Activated CD4-positive, alpha-beta memory T cell treated with anti-CD3 and anti-CD28 coated beads for 36 hours (primary cell): Measurements from ENCODE around the gene SMYD3. TPM values are rescaled to one million over a fixed set of nuclear protein-coding genes. Genes with fewer than 3 reads are reported as not detected.

Experiments
- CTCF ChIA-PET: fragments of 350-600 bp; sonication (Branson Sonifier 250); formaldehyde crosslinking; loops from one replicate; lab custom pipeline; 2021; ENCODE audit warnings: antibody characterized with exemption, inconsistent platforms; lab: Charles Lee
- POLR2A ChIA-PET: fragments of 350-600 bp; sonication (Branson Sonifier 250); formaldehyde crosslinking; loops from one replicate; lab custom pipeline; 2021; ENCODE audit warnings: antibody characterized with exemption; lab: Charles Lee
- DNase-seq: peaks from one replicate; pipeline ENCODE4 v3.0.0-alpha.2; 2020
- H3K27ac Mint-ChIP-seq: one replicate; pipeline ENCODE4 v1.8.0; 2021; ENCODE audit warnings: mixed read lengths
- H3K27me3 Mint-ChIP-seq: one replicate; pipeline ENCODE4 v1.8.0; 2021; ENCODE audit warnings: mixed read lengths
- H3K36me3 Mint-ChIP-seq: one replicate; pipeline ENCODE4 v1.8.0; 2021; ENCODE audit warnings: mixed read lengths
- H3K4me1 Mint-ChIP-seq: one replicate; pipeline ENCODE4 v1.8.0; 2021; ENCODE audit warnings: low read depth, mixed read lengths
- H3K4me3 Mint-ChIP-seq: one replicate; pipeline ENCODE4 v1.8.0; 2021; ENCODE audit warnings: mild to moderate bottlenecking, mixed read lengths
- H3K9me3 Mint-ChIP-seq: one replicate; pipeline ENCODE4 v1.8.0; 2021; ENCODE audit warnings: mixed read lengths
- intact Hi-C: fragments of 100-400 bp; cut with micrococcal nuclease; formaldehyde crosslinking; loops from one replicate; pipeline ENCODE4 v1.15.1; 2023
- total RNA-seq, 2 experiments: library from RNA; stranded (reverse); gene quantifications; one replicate each; pipeline ENCODE4 v1.2.3, GENCODE V29; 2021

Gene SMYD3
- total RNA-seq, 2 experiments from 2014 or later, result 16.6 to 20.2 TPM

- Mint-ChIP-seq H3K9me3 (no peaks in the 10 kb centered on the region), H3K27ac (no peak overlapping the region)
These were observed 18.4 kb downstream of the SMYD3 start for GRCh38 chr1:246488674-246489073.

GRCh38 chr1:246483569-246483933 is 23.5 kb downstream of the SMYD3 start:
- Mint-ChIP-seq H3K36me3 (no peaks in the 10 kb centered on the region), H3K27ac (no peak overlapping the region), H3K4me3 (no peak overlapping the region), H3K9me3 (no peaks in the 10 kb centered on the region), H3K4me1 (peaks cover 24% of the 10 kb centered on the region), H3K27me3 (no peaks in the 10 kb centered on the region)
- no peak for DNase-seq
- intact Hi-C loops, result no loop called here
- CTCF ChIA-PET, result interaction anchor here (0.9 to 1.5 kb wide), 2 partner anchors 8 to 206 kb away, joined by 3 read pairs; no protein-coding TSS in a partner anchor
- POLR2A ChIA-PET, result no interaction called here

More at GRCh38 chr1:246488674-246489073, 18.4 kb downstream of the SMYD3 start:
- DNase-seq, result no peak
- no peak overlapping the region for H3K4me3 Mint-ChIP-seq
- CTCF ChIA-PET, result interaction anchor here (1.6 kb wide), 1 partner anchor 9 kb away, joined by 5 read pairs; no protein-coding TSS in a partner anchor
- H3K27me3 Mint-ChIP-seq, result no peaks in the 10 kb centered on the region
- POLR2A ChIA-PET, result no interaction called here
- peaks cover 8% of the 10 kb centered on the region for H3K4me1 Mint-ChIP-seq
- H3K36me3 Mint-ChIP-seq, result no peaks in the 10 kb centered on the region
- intact Hi-C loops, result no loop called here

GRCh38 chr1:246482805-246483568 is 24.1 kb downstream of the SMYD3 start:
- ChIA-PET CTCF (interaction anchor here (0.9 to 1.5 kb wide), 2 partner anchors 9 to 206 kb away, joined by 3 read pairs; no protein-coding TSS in a partner anchor), POLR2A (no interaction called here)
- H3K4me1 Mint-ChIP-seq, result peaks cover 25% of the 10 kb centered on the region
- H3K4me3 Mint-ChIP-seq, result no peak overlapping the region
- no peaks in the 10 kb centered on the region for H3K9me3 Mint-ChIP-seq
- intact Hi-C loops, result no loop called here
- no peak for DNase-seq
- H3K27ac Mint-ChIP-seq, result no peak overlapping the region
- H3K36me3 Mint-ChIP-seq, result no peaks in the 10 kb centered on the region
- no peaks in the 10 kb centered on the region for H3K27me3 Mint-ChIP-seq

- CTCF ChIA-PET, result no interaction called here
These were observed 28.0 kb downstream of the SMYD3 start for GRCh38 chr1:246479061-246479460.

GRCh38 chr1:246477634-246478033 is 29.4 kb downstream of the SMYD3 start:
- no peak for DNase-seq

More at GRCh38 chr1:246479061-246479460, 28.0 kb downstream of the SMYD3 start:
- H3K4me3 Mint-ChIP-seq, result no peak overlapping the region
- intact Hi-C loops, result no loop called here
- no peak for DNase-seq
- POLR2A ChIA-PET, result no interaction called here
- H3K27ac Mint-ChIP-seq, result no peak overlapping the region
- H3K4me1 Mint-ChIP-seq, result peaks cover 38% of the 10 kb centered on the region
- no peaks in the 10 kb centered on the region for H3K27me3 Mint-ChIP-seq
- H3K36me3 Mint-ChIP-seq, result no peaks in the 10 kb centered on the region
- no peaks in the 10 kb centered on the region for H3K9me3 Mint-ChIP-seq

GRCh38 chr1:246476771-246477170 is 30.3 kb downstream of the SMYD3 start:
- Mint-ChIP-seq H3K36me3 (no peaks in the 10 kb centered on the region), H3K9me3 (no peaks in the 10 kb centered on the region), H3K27ac (no peak overlapping the region), H3K4me3 (no peak overlapping the region), H3K4me1 (peaks cover 22% of the 10 kb centered on the region), H3K27me3 (no peaks in the 10 kb centered on the region)
- CTCF ChIA-PET, result interaction anchor here (0.6 to 1.2 kb wide), 3 partner anchors 28 to 247 kb away, joined by 3 read pairs; partner anchors contain the start of gene SCCPDH
- no peak for DNase-seq
- intact Hi-C loops, result loop anchor here (1.0 to 2.0 kb wide), 3 partner anchors 20 to 146 kb away; no protein-coding TSS in a partner anchor
- POLR2A ChIA-PET, result no interaction called here

More at GRCh38 chr1:246477634-246478033, 29.4 kb downstream of the SMYD3 start:
- CTCF ChIA-PET, result interaction anchor here (0.6 to 1.2 kb wide), 2 partner anchors 28 to 140 kb away, joined by 3 read pairs; no protein-coding TSS in a partner anchor
- no peaks in the 10 kb centered on the region for H3K36me3 Mint-ChIP-seq
- POLR2A ChIA-PET, result no interaction called here
- H3K27ac Mint-ChIP-seq, result no peak overlapping the region
- intact Hi-C loops, result loop anchor here (2.0 kb wide), 2 partner anchors 19 to 147 kb away; no protein-coding TSS in a partner anchor
- H3K9me3 Mint-ChIP-seq, result no peaks in the 10 kb centered on the region
- H3K27me3 Mint-ChIP-seq, result no peaks in the 10 kb centered on the region
- no peak overlapping the region for H3K4me3 Mint-ChIP-seq
- H3K4me1 Mint-ChIP-seq, result peaks cover 26% of the 10 kb centered on the region

- intact Hi-C loops, result no loop called here
- ChIA-PET CTCF (no interaction called here), POLR2A (no interaction called here)
- H3K36me3 Mint-ChIP-seq, result no peaks in the 10 kb centered on the region
- no peak for DNase-seq
- no peaks in the 10 kb centered on the region for H3K27me3 Mint-ChIP-seq
- no peaks in the 10 kb centered on the region for H3K9me3 Mint-ChIP-seq
- H3K4me3 Mint-ChIP-seq, result no peak overlapping the region
- no peak overlapping the region for H3K27ac Mint-ChIP-seq
- H3K4me1 Mint-ChIP-seq, result peaks cover 6% of the 10 kb centered on the region
These were observed 35.4 kb downstream of the SMYD3 start for GRCh38 chr1:246471688-246472087.

- ChIA-PET CTCF (no interaction called here), POLR2A (no interaction called here)
- DNase-seq, result no peak
- H3K4me1 Mint-ChIP-seq, result no peaks in the 10 kb centered on the region
- intact Hi-C loops, result no loop called here
- H3K9me3 Mint-ChIP-seq, result no peaks in the 10 kb centered on the region
- H3K27me3 Mint-ChIP-seq, result no peaks in the 10 kb centered on the region
- no peak overlapping the region for H3K27ac Mint-ChIP-seq
- H3K4me3 Mint-ChIP-seq, result no peak overlapping the region
- no peaks in the 10 kb centered on the region for H3K36me3 Mint-ChIP-seq
These were observed 36.5 kb downstream of the SMYD3 start for GRCh38 chr1:246470585-246470984.

- intact Hi-C loops, result no loop called here
These were observed 44.1 kb downstream of the SMYD3 start for GRCh38 chr1:246462986-246463385.

GRCh38 chr1:246460406-246460805 is 46.7 kb downstream of the SMYD3 start:
- Mint-ChIP-seq H3K27me3 (no peaks in the 10 kb centered on the region), H3K9me3 (no peaks in the 10 kb centered on the region)

More at GRCh38 chr1:246462986-246463385, 44.1 kb downstream of the SMYD3 start:
- CTCF ChIA-PET, result no interaction called here
- POLR2A ChIA-PET, result no interaction called here
- Mint-ChIP-seq H3K4me1 (peaks cover 9% of the 10 kb centered on the region), H3K9me3 (no peaks in the 10 kb centered on the region), H3K4me3 (no peak overlapping the region), H3K27me3 (no peaks in the 10 kb centered on the region), H3K36me3 (peaks cover 4% of the 10 kb centered on the region), H3K27ac (no peak overlapping the region)
- no peak for DNase-seq

GRCh38 chr1:246459221-246459620 is 47.9 kb downstream of the SMYD3 start:
- POLR2A ChIA-PET, result no interaction called here
- intact Hi-C loops, result no loop called here
- H3K36me3 Mint-ChIP-seq, result peaks cover 4% of the 10 kb centered on the region
- H3K27me3 Mint-ChIP-seq, result no peaks in the 10 kb centered on the region
- DNase-seq, result no peak
- no peak overlapping the region for H3K4me3 Mint-ChIP-seq
- CTCF ChIA-PET, result no interaction called here
- H3K9me3 Mint-ChIP-seq, result no peaks in the 10 kb centered on the region
- H3K27ac Mint-ChIP-seq, result no peak overlapping the region
- peaks cover 11% of the 10 kb centered on the region for H3K4me1 Mint-ChIP-seq

More at GRCh38 chr1:246460406-246460805, 46.7 kb downstream of the SMYD3 start:
- intact Hi-C loops, result no loop called here
- H3K4me3 Mint-ChIP-seq, result no peak overlapping the region
- DNase-seq, result no peak
- no peak overlapping the region for H3K27ac Mint-ChIP-seq
- ChIA-PET CTCF (interaction anchor here (1.6 kb wide), 1 partner anchor 9 kb away, joined by 8 read pairs; no protein-coding TSS in a partner anchor), POLR2A (no interaction called here)
- H3K4me1 Mint-ChIP-seq, result peaks cover 11% of the 10 kb centered on the region
- H3K36me3 Mint-ChIP-seq, result peaks cover 4% of the 10 kb centered on the region

GRCh38 chr1:246455476-246455875 is 51.6 kb downstream of the SMYD3 start:
- Mint-ChIP-seq H3K27ac (no peak overlapping the region), H3K36me3 (peaks cover 4% of the 10 kb centered on the region), H3K4me3 (no peak overlapping the region), H3K27me3 (no peaks in the 10 kb centered on the region), H3K9me3 (no peaks in the 10 kb centered on the region), H3K4me1 (peaks cover 8% of the 10 kb centered on the region)
- ChIA-PET CTCF (interaction anchor here (1.2 to 2.4 kb wide), 3 partner anchors 11 to 1302 kb away, joined by 3 to 5 read pairs (median 4); no protein-coding TSS in a partner anchor), POLR2A (no interaction called here)
- intact Hi-C loops, result no loop called here
- DNase-seq, result no peak
